ENCODE measurements around the gene TSPO.
"Not testable (repeated sequence)": the region's sequence is repeated elsewhere in the genome, so short reads cannot be mapped to it uniquely, and the experiment has no call there.

TSPO gene

GRCh38 chr22:43151251-43152002 is at the start of gene TSPO:
Gene TSPO, plus strand, starts transcription at chr22:43151559. Its CDS starts 7,680 bp downstream, at chr22:43159239.
- DNase-seq (ENCODE audit: low read depth in 1 of 2, low spot score in 1 of 2), result peak; percentile 31 to 58

- DNase-seq (ENCODE audit: low read depth in 1 of 2, low spot score in 1 of 2), result not testable (repeated sequence)
Observed at GRCh38 chr22:43104056-43104625, 47.2 kb upstream of the TSPO start.

GRCh38 chr22:43104950-43105349 is 46.4 kb upstream of the TSPO start:
- not testable (repeated sequence) for DNase-seq (ENCODE audit: low read depth in 1 of 2, low spot score in 1 of 2)

GRCh38 chr22:43106302-43106701 is 45.1 kb upstream of the TSPO start:
- no peak for DNase-seq (ENCODE audit: low read depth in 1 of 2, low spot score in 1 of 2)

- no peak for DNase-seq (ENCODE audit: low read depth in 1 of 2, low spot score in 1 of 2)
Observed at GRCh38 chr22:43109511-43109910, 41.8 kb upstream of the TSPO start.

- DNase-seq (ENCODE audit: low read depth in 1 of 2, low spot score in 1 of 2), result no peak
Observed at GRCh38 chr22:43109921-43110443, 41.4 kb upstream of the TSPO start.

- DNase-seq (ENCODE audit: low read depth in 1 of 2, low spot score in 1 of 2), result peak; percentile 12 to 29
Observed at GRCh38 chr22:43110444-43110926, 40.9 kb upstream of the TSPO start, which contains the start of gene BIK. Gene BIK, plus strand, starts transcription at chr22:43110750. Its CDS starts 13,273 bp downstream, at chr22:43124023.

GRCh38 chr22:43110927-43111623 is 40.3 kb upstream of the TSPO start:
- DNase-seq (ENCODE audit: low read depth in 1 of 2, low spot score in 1 of 2), result peak; percentile 17 to 37

- no peak for DNase-seq (ENCODE audit: low read depth in 1 of 2, low spot score in 1 of 2)
Observed at GRCh38 chr22:43113526-43114251, 37.7 kb upstream of the TSPO start.

- DNase-seq (ENCODE audit: low read depth in 1 of 2, low spot score in 1 of 2), result no peak
Observed at GRCh38 chr22:43114958-43115357, 36.4 kb upstream of the TSPO start.

GRCh38 chr22:43116932-43117331 is 34.4 kb upstream of the TSPO start:
- DNase-seq (ENCODE audit: low read depth in 1 of 2, low spot score in 1 of 2), result no peak

GRCh38 chr22:43118024-43118849 is 33.1 kb upstream of the TSPO start:
- DNase-seq (ENCODE audit: low read depth in 1 of 2, low spot score in 1 of 2), result no peak

- no peak for DNase-seq (ENCODE audit: low read depth in 1 of 2, low spot score in 1 of 2)
Observed at GRCh38 chr22:43118953-43119458, 32.4 kb upstream of the TSPO start.

- no peak for DNase-seq (ENCODE audit: low read depth in 1 of 2, low spot score in 1 of 2)
Observed at GRCh38 chr22:43126501-43127165, 24.7 kb upstream of the TSPO start.

GRCh38 chr22:43127166-43127908 is 24.0 kb upstream of the TSPO start:
- no peak for DNase-seq (ENCODE audit: low read depth in 1 of 2, low spot score in 1 of 2)

GRCh38 chr22:43128116-43128515 is 23.2 kb upstream of the TSPO start:
- DNase-seq (ENCODE audit: low read depth in 1 of 2, low spot score in 1 of 2), result no peak

- DNase-seq (ENCODE audit: low read depth in 1 of 2, low spot score in 1 of 2), result no peak
Observed at GRCh38 chr22:43128928-43129424, 22.4 kb upstream of the TSPO start.
